GM20431 (cell line): ENCODE data around the gene MYO7B.

ENCODE experiments used
- in situ Hi-C: fragments of 300-500 bp; cut with MseI, MboI; formaldehyde crosslinking; loops from one replicate; pipeline ENCODE4 v1.15.0; 2020; ENCODE audit warnings: low sequenced_read_pairs; ENCODE audit not compliant: unreplicated experiment

The MYO7B gene

GRCh38 chr2:127545796-127546195, 10.3 kb downstream of the MYO7B start:
- in situ Hi-C loops: no loop called here

- in situ Hi-C loops: no loop called here
These were observed 11.3 kb downstream of the MYO7B start for GRCh38 chr2:127546797-127547196.

- in situ Hi-C loops: no loop called here
These were observed 15.9 kb downstream of the MYO7B start for GRCh38 chr2:127551221-127551930.

- in situ Hi-C loops: no loop called here
These were observed 16.9 kb downstream of the MYO7B start for GRCh38 chr2:127552336-127552735.

GRCh38 chr2:127552846-127553245, 17.4 kb downstream of the MYO7B start:
- in situ Hi-C loops: no loop called here

- in situ Hi-C loops: no loop called here
These were observed 23.4 kb downstream of the MYO7B start for GRCh38 chr2:127558911-127559310.

- in situ Hi-C loops: no loop called here
These were observed 24.0 kb downstream of the MYO7B start for GRCh38 chr2:127559454-127559853.

- in situ Hi-C loops: no loop called here
These were observed 24.9 kb downstream of the MYO7B start for GRCh38 chr2:127560201-127560930.

GRCh38 chr2:127560931-127561280, 25.4 kb downstream of the MYO7B start:
- in situ Hi-C loops: no loop called here

- in situ Hi-C loops: no loop called here
These were observed 25.9 kb downstream of the MYO7B start for GRCh38 chr2:127561371-127561770.

- in situ Hi-C loops: no loop called here
These were observed 27.5 kb downstream of the MYO7B start for GRCh38 chr2:127562936-127563335.

- in situ Hi-C loops: no loop called here
These were observed 28.3 kb downstream of the MYO7B start for GRCh38 chr2:127563458-127564428.

GRCh38 chr2:127564429-127565260, 29.2 kb downstream of the MYO7B start:
- in situ Hi-C loops: no loop called here

- in situ Hi-C loops: no loop called here
These were observed 30.0 kb downstream of the MYO7B start for GRCh38 chr2:127565261-127566138.

- in situ Hi-C loops: no loop called here
These were observed 30.6 kb downstream of the MYO7B start for GRCh38 chr2:127566139-127566417.

- in situ Hi-C loops: no loop called here
These were observed 31.1 kb downstream of the MYO7B start for GRCh38 chr2:127566576-127566975.

- in situ Hi-C loops: no loop called here
These were observed 31.9 kb downstream of the MYO7B start for GRCh38 chr2:127567351-127567854.

- in situ Hi-C loops: no loop called here
These were observed 32.6 kb downstream of the MYO7B start for GRCh38 chr2:127568128-127568527.

- in situ Hi-C loops: no loop called here
These were observed 34.2 kb downstream of the MYO7B start for GRCh38 chr2:127569666-127570065.
